ENCODE measurements around the gene CAPN13. TPM values are rescaled to one million over a fixed set of nuclear protein-coding genes. Genes with fewer than 3 reads are reported as not detected.

CAPN13 gene
- total RNA-seq, 1 donor from 2014 or later, result not detected

- DNase-seq (ENCODE audit: low read depth), result no peak
- H3K79me2 ChIP-seq (ENCODE audit: insufficient read depth, low read length), result no peaks in the 10 kb centered on the region
- H3K36me3 Mint-ChIP-seq (ENCODE audit: low read depth, unreplicated experiment), result no peaks in the 10 kb centered on the region
- H3K4me3 ChIP-seq (ENCODE audit: insufficient read depth, low read depth, low read length), result no peak overlapping the region
- no peak overlapping the region for H3K27ac ChIP-seq (ENCODE audit: low read depth, low read length)
- no peak overlapping the region for H3K9ac ChIP-seq (ENCODE audit: low read length)
- H4K20me1 ChIP-seq (ENCODE audit: insufficient read depth, low read length), result no peaks in the 10 kb centered on the region
- no peaks in the 10 kb centered on the region for H3K9me3 Mint-ChIP-seq (ENCODE audit: unreplicated experiment)
- no peak overlapping the region for H2AFZ ChIP-seq (ENCODE audit: low read depth, low read length)
- H3K27me3 ChIP-seq (ENCODE audit: insufficient read depth, low read length), result no peaks in the 10 kb centered on the region
- H3K27me3 Mint-ChIP-seq (ENCODE audit: low read depth, unreplicated experiment), result peaks cover 7% of the 10 kb centered on the region
- H3K4me1 ChIP-seq (ENCODE audit: insufficient read depth, low read length), result no peaks in the 10 kb centered on the region
- H3K9me3 ChIP-seq (ENCODE audit: insufficient read depth, low read depth, low read length), result no peaks in the 10 kb centered on the region
- no peak for FAIRE-seq
- H3K4me1 Mint-ChIP-seq (ENCODE audit: low read depth, unreplicated experiment), result no peaks in the 10 kb centered on the region
- H3K4me2 ChIP-seq (ENCODE audit: low read length), result no peak overlapping the region
- no peaks in the 10 kb centered on the region for H3K36me3 ChIP-seq (ENCODE audit: insufficient read depth, low read length)
- H3K4me3 Mint-ChIP-seq (ENCODE audit: unreplicated experiment), result no peak overlapping the region
- H3K27ac Mint-ChIP-seq (ENCODE audit: unreplicated experiment), result no peak overlapping the region
- TF ChIP-seq CTCF (IDR thresholded peaks at IDR 0.05; ENCODE audit: insufficient read depth, low read depth, low read length), result no peak
- TF ChIP-seq EZH2 (IDR thresholded peaks at IDR 0.05; ENCODE audit: insufficient read depth, low read length), result no peak
Observed at GRCh38 chr2:30686669-30687068, 120.6 kb downstream of the CAPN13 start.

GRCh38 chr2:30686000-30686399 lies 121.2 kb downstream of the CAPN13 start:
- Mint-ChIP-seq H3K27ac (ENCODE audit: unreplicated experiment) (no peak overlapping the region), H3K36me3 (ENCODE audit: low read depth, unreplicated experiment) (no peaks in the 10 kb centered on the region), H3K4me1 (ENCODE audit: low read depth, unreplicated experiment) (no peaks in the 10 kb centered on the region), H3K27me3 (ENCODE audit: low read depth, unreplicated experiment) (peaks cover 4% of the 10 kb centered on the region), H3K4me3 (ENCODE audit: unreplicated experiment) (no peak overlapping the region), H3K9me3 (ENCODE audit: unreplicated experiment) (peaks cover 3% of the 10 kb centered on the region)
- H3K27me3 ChIP-seq (ENCODE audit: insufficient read depth, low read length), result no peaks in the 10 kb centered on the region
- no peak overlapping the region for H3K27ac ChIP-seq (ENCODE audit: low read depth, low read length)
- no peak overlapping the region for H3K4me3 ChIP-seq (ENCODE audit: insufficient read depth, low read depth, low read length)
- no peak overlapping the region for H3K4me2 ChIP-seq (ENCODE audit: low read length)
- no peaks in the 10 kb centered on the region for H3K36me3 ChIP-seq (ENCODE audit: insufficient read depth, low read length)
- H3K9ac ChIP-seq (ENCODE audit: low read length), result no peak overlapping the region
- no peaks in the 10 kb centered on the region for H3K4me1 ChIP-seq (ENCODE audit: insufficient read depth, low read length)
- no peaks in the 10 kb centered on the region for H3K79me2 ChIP-seq (ENCODE audit: insufficient read depth, low read length)
- no peaks in the 10 kb centered on the region for H3K9me3 ChIP-seq (ENCODE audit: insufficient read depth, low read depth, low read length)
- no peak for FAIRE-seq
- no peak for TF ChIP-seq EZH2 (IDR thresholded peaks at IDR 0.05; ENCODE audit: insufficient read depth, low read length)
- TF ChIP-seq CTCF (IDR thresholded peaks at IDR 0.05; ENCODE audit: insufficient read depth, low read depth, low read length), result no peak
- H4K20me1 ChIP-seq (ENCODE audit: insufficient read depth, low read length), result no peaks in the 10 kb centered on the region
- H2AFZ ChIP-seq (ENCODE audit: low read depth, low read length), result no peak overlapping the region
- DNase-seq (ENCODE audit: low read depth), result no peak

GRCh38 chr2:30684996-30685395 lies 122.2 kb downstream of the CAPN13 start:
- no peak overlapping the region for H2AFZ ChIP-seq (ENCODE audit: low read depth, low read length)
- no peaks in the 10 kb centered on the region for H3K36me3 Mint-ChIP-seq (ENCODE audit: low read depth, unreplicated experiment)
- no peaks in the 10 kb centered on the region for H3K27me3 ChIP-seq (ENCODE audit: insufficient read depth, low read length)
- FAIRE-seq (no peak), DNase-seq (ENCODE audit: low read depth) (no peak)
- H3K27me3 Mint-ChIP-seq (ENCODE audit: low read depth, unreplicated experiment), result peaks cover 4% of the 10 kb centered on the region
- H3K9me3 Mint-ChIP-seq (ENCODE audit: unreplicated experiment), result peaks cover 3% of the 10 kb centered on the region
- H3K9ac ChIP-seq (ENCODE audit: low read length), result no peak overlapping the region
- no peaks in the 10 kb centered on the region for H3K36me3 ChIP-seq (ENCODE audit: insufficient read depth, low read length)
- TF ChIP-seq CTCF (IDR thresholded peaks at IDR 0.05; ENCODE audit: insufficient read depth, low read depth, low read length) (no peak), EZH2 (IDR thresholded peaks at IDR 0.05; ENCODE audit: insufficient read depth, low read length) (no peak)
- H3K4me3 ChIP-seq (ENCODE audit: insufficient read depth, low read depth, low read length), result no peak overlapping the region
- H3K4me1 ChIP-seq (ENCODE audit: insufficient read depth, low read length), result no peaks in the 10 kb centered on the region
- no peak overlapping the region for H3K27ac Mint-ChIP-seq (ENCODE audit: unreplicated experiment)
- no peak overlapping the region for H3K4me2 ChIP-seq (ENCODE audit: low read length)
- no peaks in the 10 kb centered on the region for H3K79me2 ChIP-seq (ENCODE audit: insufficient read depth, low read length)
- no peaks in the 10 kb centered on the region for H4K20me1 ChIP-seq (ENCODE audit: insufficient read depth, low read length)
- H3K4me3 Mint-ChIP-seq (ENCODE audit: unreplicated experiment), result no peak overlapping the region
- no peaks in the 10 kb centered on the region for H3K4me1 Mint-ChIP-seq (ENCODE audit: low read depth, unreplicated experiment)
- H3K9me3 ChIP-seq (ENCODE audit: insufficient read depth, low read depth, low read length), result no peaks in the 10 kb centered on the region
- H3K27ac ChIP-seq (ENCODE audit: low read depth, low read length), result no peak overlapping the region
